22Rv1 (cell line): ENCODE data around the gene ITGB1.
"Not testable (repeated sequence)": the region's sequence is repeated elsewhere in the genome, so short reads cannot be mapped to it uniquely, and the experiment has no call there.

Source experiments
- ZFX ChIP-seq: fragments of 450-650 bp; IDR thresholded peaks from 2 replicates; pipeline ENCODE4 v1.6.1; 2017; ENCODE audit warnings: antibody characterized with exemption, borderline replicate concordance
- TF ChIP-seq, protein P1 (sequence below): fragments of 450-650 bp; IDR thresholded peaks from 2 replicates; pipeline ENCODE4 v1.5.1; 2017; ENCODE audit warnings: mild to moderate bottlenecking

DNA sequence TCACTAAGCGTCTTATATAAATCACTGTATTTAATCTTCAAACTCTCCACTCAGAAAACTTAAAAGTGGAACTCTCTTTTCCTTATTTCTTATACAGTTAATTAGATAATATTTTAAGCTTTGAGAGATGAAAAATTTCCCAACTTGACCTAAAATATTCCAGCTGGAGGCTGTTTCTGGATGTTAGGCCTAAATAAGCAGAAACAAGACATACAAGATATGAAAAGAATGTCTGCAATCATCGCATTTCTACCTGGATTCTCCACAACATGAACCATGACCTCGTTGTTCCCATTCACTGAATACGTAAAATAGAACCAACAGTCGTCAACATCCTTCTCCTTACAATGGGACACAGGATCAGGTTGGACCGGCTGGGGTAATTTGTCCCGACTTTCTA, 48.1 kb downstream of the ITGB1 start:
- TF ChIP-seq, protein P1, sequence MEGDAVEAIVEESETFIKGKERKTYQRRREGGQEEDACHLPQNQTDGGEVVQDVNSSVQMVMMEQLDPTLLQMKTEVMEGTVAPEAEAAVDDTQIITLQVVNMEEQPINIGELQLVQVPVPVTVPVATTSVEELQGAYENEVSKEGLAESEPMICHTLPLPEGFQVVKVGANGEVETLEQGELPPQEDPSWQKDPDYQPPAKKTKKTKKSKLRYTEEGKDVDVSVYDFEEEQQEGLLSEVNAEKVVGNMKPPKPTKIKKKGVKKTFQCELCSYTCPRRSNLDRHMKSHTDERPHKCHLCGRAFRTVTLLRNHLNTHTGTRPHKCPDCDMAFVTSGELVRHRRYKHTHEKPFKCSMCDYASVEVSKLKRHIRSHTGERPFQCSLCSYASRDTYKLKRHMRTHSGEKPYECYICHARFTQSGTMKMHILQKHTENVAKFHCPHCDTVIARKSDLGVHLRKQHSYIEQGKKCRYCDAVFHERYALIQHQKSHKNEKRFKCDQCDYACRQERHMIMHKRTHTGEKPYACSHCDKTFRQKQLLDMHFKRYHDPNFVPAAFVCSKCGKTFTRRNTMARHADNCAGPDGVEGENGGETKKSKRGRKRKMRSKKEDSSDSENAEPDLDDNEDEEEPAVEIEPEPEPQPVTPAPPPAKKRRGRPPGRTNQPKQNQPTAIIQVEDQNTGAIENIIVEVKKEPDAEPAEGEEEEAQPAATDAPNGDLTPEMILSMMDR = not testable (repeated sequence)
- TF ChIP-seq ZFX = not testable (repeated sequence)
